Mesenchymal stem cell (in vitro differentiated cells and primary cell): Measurements from ENCODE around the gene PAOX.

Source experiments
- DNase-seq: peaks from one replicate; pipeline ENCODE4 v3.0.0-alpha.2; 2013
- H2AFZ ChIP-seq: one replicate; pipeline ENCODE4 v1.6.1; 2013; ENCODE audit warnings: low read depth, mild to moderate bottlenecking, control low read depth, inconsistent platforms, low read length, moderate library complexity
- H2AK5ac ChIP-seq: 2 replicates; pipeline ENCODE4 v1.6.1; 2013; ENCODE audit warnings: low read length, moderate library complexity, mild to moderate bottlenecking, inconsistent platforms; ENCODE audit not compliant: severe bottlenecking
- H2BK120ac ChIP-seq: one replicate; pipeline ENCODE4 v1.6.1; 2013; ENCODE audit warnings: low read depth, mild to moderate bottlenecking, inconsistent platforms, low read length, moderate library complexity
- H2BK12ac ChIP-seq, 2 experiments: one replicate each; pipeline ENCODE4 v1.6.1; 2013; ENCODE audit warnings: inconsistent platforms in 2 of 2, low read length in 2 of 2, mild to moderate bottlenecking in 2 of 2, moderate library complexity in 2 of 2, control low read depth in 1 of 2
- H2BK15ac ChIP-seq: one replicate; pipeline ENCODE4 v1.6.1; 2013; ENCODE audit warnings: mild to moderate bottlenecking, low read depth, inconsistent platforms; ENCODE audit not compliant: poor library complexity, severe bottlenecking
- H2BK5ac ChIP-seq: 2 replicates; pipeline ENCODE4 v1.6.1; 2013; ENCODE audit warnings: low read depth, mild to moderate bottlenecking, low read length, control low read depth, inconsistent platforms; ENCODE audit not compliant: poor library complexity, severe bottlenecking
- H3K14ac ChIP-seq, 2 experiments: one replicate each; pipeline ENCODE4 v1.6.1; 2013; ENCODE audit warnings: inconsistent platforms in 2 of 2, low read length in 2 of 2, control low read depth in 1 of 2, mild to moderate bottlenecking in 1 of 2, moderate library complexity in 1 of 2
- H3K18ac ChIP-seq, 2 experiments: one replicate each; pipeline ENCODE4 v1.6.1; 2013; ENCODE audit warnings: inconsistent platforms in 2 of 2, low read length in 2 of 2, control low read depth in 1 of 2, low read depth in 1 of 2, mild to moderate bottlenecking in 1 of 2
- H3K23ac ChIP-seq, 2 experiments: one replicate each; pipeline ENCODE4 v1.6.1; 2013; ENCODE audit warnings: inconsistent platforms in 2 of 2, low read length in 2 of 2, mild to moderate bottlenecking in 2 of 2, moderate library complexity in 2 of 2, control low read depth in 1 of 2
- H3K27ac ChIP-seq: 2 replicates; pipeline ENCODE4 v1.5.1; 2013; ENCODE audit warnings: mild to moderate bottlenecking, moderate library complexity, low read length, control low read depth, inconsistent platforms; ENCODE audit not compliant: poor library complexity, severe bottlenecking
- H3K27me3 ChIP-seq, 2 experiments: 2 replicates each; pipeline versions ENCODE4 v1.6.1 to v1.7.0; 2013; ENCODE audit warnings: low read length in 2 of 2, mild to moderate bottlenecking in 2 of 2, moderate library complexity in 2 of 2, control low read depth in 1 of 2, inconsistent platforms in 1 of 2; ENCODE audit not compliant: control insufficient read depth in 1 of 2, insufficient read depth in 1 of 2
- H3K36me3 ChIP-seq, 2 experiments: 2 replicates each; pipeline versions ENCODE4 v1.6.1 to v1.7.0; 2013; ENCODE audit warnings: low read length in 2 of 2, control low read depth in 1 of 2, inconsistent platforms in 1 of 2, low read depth in 1 of 2, mild to moderate bottlenecking in 1 of 2; ENCODE audit not compliant: insufficient read depth in 2 of 2, control insufficient read depth in 1 of 2
- H3K4ac ChIP-seq, 2 experiments: one replicate each; pipeline ENCODE4 v1.6.1; 2013; ENCODE audit warnings: inconsistent platforms in 2 of 2, low read length in 2 of 2, mild to moderate bottlenecking in 2 of 2, moderate library complexity in 2 of 2, control low read depth in 1 of 2, low read depth in 1 of 2
- H3K4me1 ChIP-seq: 2 replicates; pipeline ENCODE4 v1.6.1; 2013; ENCODE audit warnings: low read depth, low read length, control low read depth; ENCODE audit not compliant: control insufficient read depth, insufficient read depth
- H3K4me2 ChIP-seq: 2 replicates; pipeline ENCODE4 v1.6.1; 2013; ENCODE audit warnings: low read length, mild to moderate bottlenecking, inconsistent platforms; ENCODE audit not compliant: poor library complexity, severe bottlenecking
- H3K4me3 ChIP-seq, 2 experiments: 2 replicates each; pipeline versions ENCODE4 v1.5.1 to v1.7.0; 2013; ENCODE audit warnings: low read length in 2 of 2, mild to moderate bottlenecking in 2 of 2, control low read depth in 1 of 2, low read depth in 1 of 2; ENCODE audit not compliant: insufficient read depth in 1 of 2
- H3K79me1 ChIP-seq: replicated peaks from 2 replicates; pipeline ENCODE4 v1.6.1; 2013; ENCODE audit warnings: mild to moderate bottlenecking, control low read depth, low read length, inconsistent platforms; ENCODE audit not compliant: poor library complexity, severe bottlenecking
- H3K9ac ChIP-seq: 2 replicates; pipeline ENCODE4 v1.7.0; 2013; ENCODE audit warnings: mild to moderate bottlenecking, low read length, moderate library complexity
- H3K9me3 ChIP-seq: 2 replicates; pipeline ENCODE4 v1.7.0; 2013; ENCODE audit warnings: mild to moderate bottlenecking, low read length; ENCODE audit not compliant: control insufficient read depth
- H4K8ac ChIP-seq: one replicate; pipeline ENCODE4 v1.6.1; 2013; ENCODE audit warnings: inconsistent platforms, mild to moderate bottlenecking, low read length, moderate library complexity
- H4K91ac ChIP-seq: one replicate; pipeline ENCODE4 v1.6.1; 2013; ENCODE audit warnings: mild to moderate bottlenecking, low read length, inconsistent platforms
- WGBS: methylation state at CpG from one replicate; pipeline ENCODE4 v1.1.7; 2013; ENCODE audit warnings: mixed read lengths; 5-methylcytosine and 5-hydroxymethylcytosine counted together

Gene PAOX

DNA sequence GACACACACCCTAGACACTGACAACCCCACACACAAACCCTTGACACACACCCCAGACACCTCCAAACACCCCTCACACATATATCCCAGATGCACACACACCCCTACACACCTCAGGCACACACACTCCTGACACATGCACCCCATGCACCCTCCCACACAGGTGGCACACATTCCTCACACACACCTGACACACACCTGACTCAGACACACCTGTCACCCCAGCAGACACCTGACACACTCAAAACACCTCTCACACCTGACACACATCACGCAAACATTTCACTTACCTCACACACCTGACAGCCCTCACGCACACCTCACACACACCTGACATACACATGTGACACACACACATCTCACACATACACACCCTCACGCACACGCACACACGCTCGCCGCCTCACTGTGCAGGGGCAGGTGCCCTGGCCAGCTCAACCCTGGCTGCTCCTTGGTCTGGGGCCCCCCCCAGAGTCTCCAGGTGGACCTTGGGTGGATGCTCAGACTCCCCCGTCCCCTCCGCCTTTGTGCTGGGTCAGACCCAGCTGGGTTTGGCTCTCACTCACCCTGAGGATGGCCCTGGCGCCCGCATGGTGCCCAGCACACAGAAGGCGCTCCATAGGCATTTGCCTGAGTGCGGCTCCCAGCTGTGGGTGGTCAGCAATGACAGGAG lies 39.2 kb upstream of the PAOX start:
- Histone ChIP-seq H3K14ac (no peak overlapping the region), H3K27ac (no peak overlapping the region), H3K79me1 (no peaks in the 10 kb centered on the region), H3K23ac (no peak overlapping the region), H2BK12ac (no peak overlapping the region), H3K9me3 (no peaks in the 10 kb centered on the region), H3K4me1 (peaks cover 24% of the 10 kb centered on the region), H3K18ac (no peak overlapping the region), H3K9ac (no peak overlapping the region), H2BK15ac (no peak overlapping the region), H3K4ac (no peak overlapping the region), H3K36me3 (peaks cover 0 to 5% of the 10 kb centered on the region in 2 experiments), H3K4me2 (no peak overlapping the region), H4K91ac (no peak overlapping the region), H2AK5ac (no peak overlapping the region), H4K8ac (no peak overlapping the region), H2AFZ (no peak overlapping the region), H2BK5ac (no peak overlapping the region), H3K27me3 (peaks cover 27 to 75% of the 10 kb centered on the region in 2 experiments), H2BK120ac (no peak overlapping the region), H3K4me3 (no peak overlapping the region)
- DNase-seq: no peak
- WGBS: 88% methylated on average over 13 of the region's 13 CpGs

- H2BK120ac ChIP-seq: no peak overlapping the region
- no peak overlapping the region for H2BK5ac ChIP-seq
- no peak overlapping the region for H4K91ac ChIP-seq
- 88% methylated on average over 4 of the region's 4 CpGs for WGBS
- H4K8ac ChIP-seq: no peak overlapping the region
- H2AFZ ChIP-seq: no peak overlapping the region
- H3K4me1 ChIP-seq: peaks cover 5% of the 10 kb centered on the region
- no peak overlapping the region for H3K23ac ChIP-seq
- no peak overlapping the region for H2AK5ac ChIP-seq
- H3K18ac ChIP-seq: no peak overlapping the region
- H3K4ac ChIP-seq: no peak overlapping the region
- H3K14ac ChIP-seq: no peak overlapping the region
- H3K36me3 ChIP-seq: no peaks in the 10 kb centered on the region
- no peaks in the 10 kb centered on the region for H3K79me1 ChIP-seq
- peaks cover 16 to 71% of the 10 kb centered on the region in 2 experiments for H3K27me3 ChIP-seq
- no peaks in the 10 kb centered on the region for H3K9me3 ChIP-seq
- no peak overlapping the region for H3K4me2 ChIP-seq
- H3K4me3 ChIP-seq: no peak overlapping the region
- H3K9ac ChIP-seq: no peak overlapping the region
- no peak overlapping the region for H2BK15ac ChIP-seq
- H2BK12ac ChIP-seq: no peak overlapping the region
- no peak overlapping the region for H3K27ac ChIP-seq
- no peak for DNase-seq
Observed at GRCh38 chr10:133341983-133342382, 37.1 kb upstream of the PAOX start.

- Histone ChIP-seq H2BK120ac (no peak overlapping the region), H3K18ac (no peak overlapping the region), H3K14ac (no peak overlapping the region), H2AFZ (no peak overlapping the region), H4K8ac (no peak overlapping the region), H3K9me3 (no peaks in the 10 kb centered on the region), H2BK5ac (no peak overlapping the region), H3K27me3 (peaks cover 8 to 69% of the 10 kb centered on the region in 2 experiments), H3K4me1 (peaks cover 5% of the 10 kb centered on the region), H3K27ac (no peak overlapping the region), H2AK5ac (no peak overlapping the region), H3K36me3 (no peaks in the 10 kb centered on the region), H3K4me2 (no peak overlapping the region), H4K91ac (no peak overlapping the region), H3K9ac (no peak overlapping the region), H3K4ac (no peak overlapping the region), H3K79me1 (no peaks in the 10 kb centered on the region), H2BK15ac (no peak overlapping the region), H3K23ac (no peak overlapping the region), H2BK12ac (no peak overlapping the region), H3K4me3 (no peak overlapping the region)
- no peak for DNase-seq
- WGBS: 87% methylated on average over 7 of the region's 8 CpGs
Observed at GRCh38 chr10:133342942-133343341, 36.1 kb upstream of the PAOX start.

GRCh38 chr10:133343558-133343957 lies 35.5 kb upstream of the PAOX start:
- no peak overlapping the region for H3K9ac ChIP-seq
- H3K9me3 ChIP-seq: no peaks in the 10 kb centered on the region
- H4K91ac ChIP-seq: no peak overlapping the region
- H3K4ac ChIP-seq: no peak overlapping the region
- H2BK120ac ChIP-seq: no peak overlapping the region
- H4K8ac ChIP-seq: no peak overlapping the region
- H3K18ac ChIP-seq: no peak overlapping the region
- no peaks in the 10 kb centered on the region for H3K36me3 ChIP-seq
- H2AK5ac ChIP-seq: no peak overlapping the region
- no peak overlapping the region for H2BK15ac ChIP-seq
- peaks cover 3 to 71% of the 10 kb centered on the region in 2 experiments for H3K27me3 ChIP-seq
- H2AFZ ChIP-seq: no peak overlapping the region
- whole genome bisulfite sequencing: 74% methylated on average over 7 of the region's 9 CpGs
- H2BK12ac ChIP-seq: no peak overlapping the region
- H3K4me2 ChIP-seq: no peak overlapping the region
- no peak overlapping the region for H3K23ac ChIP-seq
- H3K4me1 ChIP-seq: peaks cover 9% of the 10 kb centered on the region
- no peak for DNase-seq
- no peak overlapping the region for H2BK5ac ChIP-seq
- no peak overlapping the region for H3K27ac ChIP-seq
- no peak overlapping the region for H3K14ac ChIP-seq
- no peaks in the 10 kb centered on the region for H3K79me1 ChIP-seq
- no peak overlapping the region for H3K4me3 ChIP-seq
